ENCODE measurements around the gene FNDC7. TPM values are rescaled to one million over a fixed set of nuclear protein-coding genes. Genes with fewer than 3 reads are reported as not detected.

Gene FNDC7
- polyA plus RNA-seq, 1 of the 3 experiments (the other 2 are of a cell fraction): 0.02 TPM

DNA sequence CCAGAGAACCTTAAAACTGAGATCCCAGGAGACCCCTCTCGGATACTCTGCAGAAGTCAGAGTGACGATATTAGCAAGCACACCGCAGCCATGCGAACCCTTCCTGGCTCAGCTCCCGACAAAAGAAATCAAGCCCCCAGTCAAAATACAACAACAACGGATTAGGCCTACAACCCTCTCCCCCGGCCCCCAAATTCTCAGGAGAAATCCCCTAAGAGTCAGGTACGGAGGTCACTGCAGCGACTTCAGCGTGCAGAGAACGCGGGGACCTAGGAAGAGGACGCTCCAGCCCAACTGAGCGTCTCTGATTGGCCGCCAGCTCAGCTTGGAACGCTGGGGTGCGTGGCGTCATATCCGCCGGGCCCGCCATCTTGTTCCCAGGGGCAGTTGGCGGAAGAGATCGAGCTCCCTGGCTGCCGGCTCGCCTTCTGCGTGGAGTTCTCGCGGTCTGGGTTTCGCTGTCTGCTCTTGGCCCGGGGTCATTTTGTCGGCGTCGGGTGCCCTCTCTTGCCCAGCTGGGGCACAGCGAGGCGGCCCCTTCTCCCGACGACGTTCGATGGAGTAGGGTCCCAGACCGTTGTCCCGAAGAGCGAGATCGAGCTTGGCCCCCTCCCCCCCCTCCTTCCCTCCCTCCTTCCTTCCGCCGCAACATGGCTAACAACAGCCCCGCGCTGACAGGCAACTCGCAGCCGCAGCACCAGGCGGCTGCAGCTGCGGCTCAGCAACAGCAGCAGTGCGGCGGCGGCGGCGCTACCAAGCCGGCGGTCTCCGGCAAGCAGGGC, 20.6 kb upstream of the FNDC7 start, which contains the start of gene PRPF38B (continued):
- TF ChIP-seq, protein P1, sequence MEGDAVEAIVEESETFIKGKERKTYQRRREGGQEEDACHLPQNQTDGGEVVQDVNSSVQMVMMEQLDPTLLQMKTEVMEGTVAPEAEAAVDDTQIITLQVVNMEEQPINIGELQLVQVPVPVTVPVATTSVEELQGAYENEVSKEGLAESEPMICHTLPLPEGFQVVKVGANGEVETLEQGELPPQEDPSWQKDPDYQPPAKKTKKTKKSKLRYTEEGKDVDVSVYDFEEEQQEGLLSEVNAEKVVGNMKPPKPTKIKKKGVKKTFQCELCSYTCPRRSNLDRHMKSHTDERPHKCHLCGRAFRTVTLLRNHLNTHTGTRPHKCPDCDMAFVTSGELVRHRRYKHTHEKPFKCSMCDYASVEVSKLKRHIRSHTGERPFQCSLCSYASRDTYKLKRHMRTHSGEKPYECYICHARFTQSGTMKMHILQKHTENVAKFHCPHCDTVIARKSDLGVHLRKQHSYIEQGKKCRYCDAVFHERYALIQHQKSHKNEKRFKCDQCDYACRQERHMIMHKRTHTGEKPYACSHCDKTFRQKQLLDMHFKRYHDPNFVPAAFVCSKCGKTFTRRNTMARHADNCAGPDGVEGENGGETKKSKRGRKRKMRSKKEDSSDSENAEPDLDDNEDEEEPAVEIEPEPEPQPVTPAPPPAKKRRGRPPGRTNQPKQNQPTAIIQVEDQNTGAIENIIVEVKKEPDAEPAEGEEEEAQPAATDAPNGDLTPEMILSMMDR (IDR thresholded peaks at IDR 0.05): no peak
- no peak for TF ChIP-seq TCF12 (IDR thresholded peaks at IDR 0.05)
- TF ChIP-seq RAD21 (IDR thresholded peaks at IDR 0.05; ENCODE audit: low read length): no peak; the same call in 1 of the 2 replicates
- peak; percentile 69; the same call in 1 of the 2 replicates for TF ChIP-seq SIN3A (IDR thresholded peaks at IDR 0.05; ENCODE audit: borderline replicate concordance, low read depth, low read length)
- TF ChIP-seq FOXJ3 (CRISPR knock-in tag; IDR thresholded peaks at IDR 0.05): no peak
- TF ChIP-seq MXI1 (IDR thresholded peaks at IDR 0.05; ENCODE audit: low read depth, low read length): peak; percentile 73
- TF ChIP-seq CHD2 (IDR thresholded peaks at IDR 0.05; ENCODE audit: low read length, partially characterized antibody): peak; percentile 72
- peak; percentile 96 for TF ChIP-seq YY1 (IDR thresholded peaks at IDR 0.05; ENCODE audit: low read depth)
- TF ChIP-seq MEF2A (IDR thresholded peaks at IDR 0.05; ENCODE audit: borderline replicate concordance, low read depth): no peak
- TF ChIP-seq, protein P2, sequence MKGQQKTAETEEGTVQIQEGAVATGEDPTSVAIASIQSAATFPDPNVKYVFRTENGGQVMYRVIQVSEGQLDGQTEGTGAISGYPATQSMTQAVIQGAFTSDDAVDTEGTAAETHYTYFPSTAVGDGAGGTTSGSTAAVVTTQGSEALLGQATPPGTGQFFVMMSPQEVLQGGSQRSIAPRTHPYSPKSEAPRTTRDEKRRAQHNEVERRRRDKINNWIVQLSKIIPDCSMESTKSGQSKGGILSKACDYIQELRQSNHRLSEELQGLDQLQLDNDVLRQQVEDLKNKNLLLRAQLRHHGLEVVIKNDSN (IDR thresholded peaks at IDR 0.05; ENCODE audit: borderline replicate concordance, low read depth): no peak
- no peak for TF ChIP-seq EP300 (IDR thresholded peaks at IDR 0.05; ENCODE audit: borderline replicate concordance in 1 of 2, low read depth in 1 of 2, low read length in 1 of 2)
- no peak for TF ChIP-seq RCOR1 (IDR thresholded peaks at IDR 0.05; ENCODE audit: low read length)
- TF ChIP-seq ELF1 (IDR thresholded peaks at IDR 0.05): peak; percentile 88
- TF ChIP-seq, protein P3, sequence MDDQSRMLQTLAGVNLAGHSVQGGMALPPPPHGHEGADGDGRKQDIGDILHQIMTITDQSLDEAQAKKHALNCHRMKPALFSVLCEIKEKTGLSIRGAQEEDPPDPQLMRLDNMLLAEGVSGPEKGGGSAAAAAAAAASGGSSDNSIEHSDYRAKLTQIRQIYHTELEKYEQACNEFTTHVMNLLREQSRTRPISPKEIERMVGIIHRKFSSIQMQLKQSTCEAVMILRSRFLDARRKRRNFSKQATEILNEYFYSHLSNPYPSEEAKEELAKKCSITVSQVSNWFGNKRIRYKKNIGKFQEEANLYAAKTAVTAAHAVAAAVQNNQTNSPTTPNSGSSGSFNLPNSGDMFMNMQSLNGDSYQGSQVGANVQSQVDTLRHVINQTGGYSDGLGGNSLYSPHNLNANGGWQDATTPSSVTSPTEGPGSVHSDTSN (IDR thresholded peaks at IDR 0.05): no peak
- TF ChIP-seq, protein P4, sequence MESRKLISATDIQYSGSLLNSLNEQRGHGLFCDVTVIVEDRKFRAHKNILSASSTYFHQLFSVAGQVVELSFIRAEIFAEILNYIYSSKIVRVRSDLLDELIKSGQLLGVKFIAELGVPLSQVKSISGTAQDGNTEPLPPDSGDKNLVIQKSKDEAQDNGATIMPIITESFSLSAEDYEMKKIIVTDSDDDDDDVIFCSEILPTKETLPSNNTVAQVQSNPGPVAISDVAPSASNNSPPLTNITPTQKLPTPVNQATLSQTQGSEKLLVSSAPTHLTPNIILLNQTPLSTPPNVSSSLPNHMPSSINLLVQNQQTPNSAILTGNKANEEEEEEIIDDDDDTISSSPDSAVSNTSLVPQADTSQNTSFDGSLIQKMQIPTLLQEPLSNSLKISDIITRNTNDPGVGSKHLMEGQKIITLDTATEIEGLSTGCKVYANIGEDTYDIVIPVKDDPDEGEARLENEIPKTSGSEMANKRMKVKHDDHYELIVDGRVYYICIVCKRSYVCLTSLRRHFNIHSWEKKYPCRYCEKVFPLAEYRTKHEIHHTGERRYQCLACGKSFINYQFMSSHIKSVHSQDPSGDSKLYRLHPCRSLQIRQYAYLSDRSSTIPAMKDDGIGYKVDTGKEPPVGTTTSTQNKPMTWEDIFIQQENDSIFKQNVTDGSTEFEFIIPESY (IDR thresholded peaks at IDR 0.05; ENCODE audit: borderline replicate concordance, low read depth): peak; percentile 77; the same call in 1 of the 2 replicates
- no peak for TF ChIP-seq RXRA (IDR thresholded peaks at IDR 0.05; ENCODE audit: borderline replicate concordance, low read depth)
- TF ChIP-seq, protein P5, sequence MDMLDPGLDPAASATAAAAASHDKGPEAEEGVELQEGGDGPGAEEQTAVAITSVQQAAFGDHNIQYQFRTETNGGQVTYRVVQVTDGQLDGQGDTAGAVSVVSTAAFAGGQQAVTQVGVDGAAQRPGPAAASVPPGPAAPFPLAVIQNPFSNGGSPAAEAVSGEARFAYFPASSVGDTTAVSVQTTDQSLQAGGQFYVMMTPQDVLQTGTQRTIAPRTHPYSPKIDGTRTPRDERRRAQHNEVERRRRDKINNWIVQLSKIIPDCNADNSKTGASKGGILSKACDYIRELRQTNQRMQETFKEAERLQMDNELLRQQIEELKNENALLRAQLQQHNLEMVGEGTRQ (IDR thresholded peaks at IDR 0.05; ENCODE audit: borderline replicate concordance, low read depth, low read length): no peak
- TF ChIP-seq JUND (IDR thresholded peaks at IDR 0.05): no peak
- no peak for TF ChIP-seq NRF1 (IDR thresholded peaks at IDR 0.05; ENCODE audit: low read depth, low read length)
- no peak for TF ChIP-seq EZH2phosphoT487 (IDR thresholded peaks at IDR 0.05; ENCODE audit: borderline replicate concordance, low read depth)
- TF ChIP-seq GATA2 (CRISPR knock-in tag; IDR thresholded peaks at IDR 0.05): peak; percentile 21; the same call in 1 of the 2 replicates
- TF ChIP-seq GABPA (IDR thresholded peaks at IDR 0.05; ENCODE audit: low read depth): peak; percentile 91

Data from SK-N-SH (cell line).